T-helper 2 cell treated with Interferon-gamma antibody and Interleukin-4, amounts not matched to agents 5 μg/mL and 100 μg/mL, for 36 hours (primary cell): ENCODE data around the gene TFAP2E.

Source experiments
- DNase-seq: peaks from one replicate; pipeline ENCODE4 v3.0.0; 2021; ENCODE audit warnings: low spot score
- H3K27ac Mint-ChIP-seq: one replicate; pipeline ENCODE4 v1.8.0; 2021; ENCODE audit warnings: mild to moderate bottlenecking, mixed read lengths
- H3K27me3 Mint-ChIP-seq: one replicate; pipeline ENCODE4 v1.8.0; 2021; ENCODE audit warnings: low read depth, mixed read lengths
- H3K36me3 Mint-ChIP-seq: one replicate; pipeline ENCODE4 v1.8.0; 2021; ENCODE audit warnings: low read depth, mixed read lengths
- H3K4me1 Mint-ChIP-seq: one replicate; pipeline ENCODE4 v1.8.0; 2021; ENCODE audit warnings: low read depth, mixed read lengths
- H3K4me3 Mint-ChIP-seq: one replicate; pipeline ENCODE4 v1.8.0; 2022; ENCODE audit warnings: mild to moderate bottlenecking, moderate library complexity, mixed read lengths
- H3K9me3 Mint-ChIP-seq: one replicate; pipeline ENCODE4 v1.8.0; 2021; ENCODE audit warnings: mixed read lengths

TFAP2E gene

DNA sequence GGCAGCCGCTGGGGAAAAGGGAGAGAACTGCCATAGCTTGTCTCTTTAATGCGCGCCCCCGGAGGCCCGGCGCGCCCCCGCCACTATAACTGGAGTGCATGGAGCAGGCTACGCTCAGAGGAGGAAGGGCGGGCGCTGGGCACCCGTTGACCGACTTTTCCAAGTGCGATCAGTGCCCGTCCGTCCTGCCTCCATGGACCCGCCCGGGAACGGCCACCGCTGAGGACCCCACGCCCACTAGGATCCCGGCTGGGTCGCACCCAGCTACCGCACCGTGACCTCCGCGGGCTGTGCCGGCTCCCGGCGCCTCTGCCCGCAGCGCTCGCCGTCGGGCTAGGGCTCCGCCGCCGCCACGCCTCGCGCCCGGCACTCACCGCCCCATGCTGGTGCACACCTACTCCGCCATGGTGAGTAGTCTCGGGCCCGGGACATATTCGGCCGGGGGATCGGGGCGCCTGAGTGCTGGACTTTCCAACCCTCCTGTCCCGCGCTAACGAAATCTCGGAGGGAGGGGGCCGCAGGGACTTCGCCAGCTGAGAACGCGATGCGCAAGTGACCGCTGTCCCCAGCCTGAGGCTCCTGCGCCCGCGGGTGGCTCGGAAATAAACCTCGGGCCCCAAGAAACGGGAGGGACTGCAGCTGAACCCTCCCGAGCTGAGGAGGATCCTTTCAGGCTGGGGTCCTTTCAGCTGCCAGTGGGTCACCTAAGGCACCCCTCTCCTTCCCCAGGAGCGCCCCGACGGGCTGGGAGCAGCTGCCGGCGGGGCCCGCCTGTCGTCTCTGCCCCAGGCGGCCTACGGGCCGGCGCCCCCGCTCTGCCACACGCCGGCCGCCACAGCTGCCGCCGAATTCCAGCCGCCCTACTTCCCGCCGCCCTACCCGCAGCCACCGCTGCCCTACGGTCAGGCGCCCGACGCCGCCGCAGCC is at the start of gene TFAP2E:
TFAP2E (plus strand) TSS at position 117 of the 927 bp plus-strand sequence; CDS start at position 381, 264 bp downstream.
- Mint-ChIP-seq H3K4me1 (peaks cover 22% of the 10 kb centered on the region), H3K4me3 (no peak within 1 kb of the TSS), H3K27me3 (peaks cover 39% of the 10 kb centered on the region), H3K36me3 (peaks cover 2% of the 10 kb centered on the region), H3K9me3 (no peaks in the 10 kb centered on the region), H3K27ac (no peak within 1 kb of the TSS)
- DNase-seq, result no peak

DNA sequence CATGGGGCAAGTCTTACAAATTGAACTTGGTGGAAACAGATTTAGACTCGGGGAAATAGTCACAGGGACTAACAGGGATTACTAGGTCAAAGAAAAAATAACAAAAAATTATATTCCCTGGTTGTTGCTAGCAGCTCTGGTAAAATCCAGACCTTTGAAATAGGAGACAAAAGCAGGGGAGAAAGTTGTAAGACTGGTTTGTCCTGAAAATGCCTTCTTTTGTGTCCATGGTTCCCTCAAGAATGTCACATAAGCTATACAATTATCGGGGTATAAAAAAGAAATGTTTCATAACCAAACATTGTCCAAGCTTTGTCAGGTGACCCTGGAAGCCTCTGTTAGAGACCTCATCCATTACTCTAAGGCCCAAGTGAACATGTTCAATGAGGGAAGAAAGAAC is 49.0 kb upstream of the TFAP2E start:
- Mint-ChIP-seq H3K9me3 (peaks cover 45% of the 10 kb centered on the region), H3K27me3 (no peaks in the 10 kb centered on the region), H3K4me3 (no peak overlapping the region), H3K4me1 (peaks cover 4% of the 10 kb centered on the region), H3K27ac (no peak overlapping the region), H3K36me3 (peaks cover 43% of the 10 kb centered on the region)
- DNase-seq, result no peak

DNA sequence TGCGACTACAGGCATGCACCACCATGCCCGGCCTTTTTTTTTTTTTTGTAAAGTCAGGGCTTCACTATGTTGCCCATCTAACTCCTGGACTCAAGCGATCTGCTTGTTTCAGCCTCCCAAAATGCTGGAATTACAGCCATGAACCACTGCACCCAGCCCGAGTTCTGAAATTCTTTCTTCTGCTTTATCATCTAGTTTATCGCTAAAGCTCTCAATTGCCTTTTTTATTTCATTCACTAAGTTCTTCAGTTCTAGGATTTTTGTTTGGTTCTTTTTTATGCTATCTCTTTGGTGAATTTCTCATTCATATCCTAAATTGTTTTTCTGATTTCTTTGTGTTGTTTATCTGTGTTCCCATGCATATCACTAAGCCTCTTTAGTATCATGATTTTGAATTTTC is 42.9 kb upstream of the TFAP2E start:
- H3K4me1 Mint-ChIP-seq, result peaks cover 3% of the 10 kb centered on the region
- H3K9me3 Mint-ChIP-seq, result peaks cover 50% of the 10 kb centered on the region
- no peak overlapping the region for H3K4me3 Mint-ChIP-seq
- no peak overlapping the region for H3K27ac Mint-ChIP-seq
- DNase-seq, result no peak
- H3K36me3 Mint-ChIP-seq, result peaks cover 73% of the 10 kb centered on the region
- no peaks in the 10 kb centered on the region for H3K27me3 Mint-ChIP-seq

DNA sequence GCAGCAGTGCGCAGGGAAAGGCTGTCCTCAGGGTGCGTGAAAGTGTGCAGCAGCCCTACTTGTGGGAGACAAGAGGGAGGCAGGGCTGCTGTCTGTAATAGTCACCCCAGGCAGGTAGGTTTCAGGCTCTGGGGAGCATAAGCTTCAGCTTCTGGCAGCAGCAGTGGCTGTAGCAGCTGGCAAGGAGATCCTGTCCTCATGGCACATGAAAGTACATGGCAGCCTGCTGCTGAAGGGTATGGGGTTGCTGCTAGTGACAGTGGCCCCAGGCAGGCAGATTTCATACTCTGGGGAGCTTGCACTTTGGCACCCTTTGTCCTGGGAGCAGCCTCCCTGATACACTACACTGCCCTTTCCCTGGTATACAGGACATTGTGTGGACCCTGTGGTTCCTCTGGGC is 42.2 kb upstream of the TFAP2E start:
- Mint-ChIP-seq H3K27ac (no peak overlapping the region), H3K9me3 (peaks cover 43% of the 10 kb centered on the region), H3K36me3 (peaks cover 77% of the 10 kb centered on the region), H3K4me3 (no peak overlapping the region), H3K27me3 (no peaks in the 10 kb centered on the region), H3K4me1 (peaks cover 11% of the 10 kb centered on the region)
- no peak for DNase-seq

DNA sequence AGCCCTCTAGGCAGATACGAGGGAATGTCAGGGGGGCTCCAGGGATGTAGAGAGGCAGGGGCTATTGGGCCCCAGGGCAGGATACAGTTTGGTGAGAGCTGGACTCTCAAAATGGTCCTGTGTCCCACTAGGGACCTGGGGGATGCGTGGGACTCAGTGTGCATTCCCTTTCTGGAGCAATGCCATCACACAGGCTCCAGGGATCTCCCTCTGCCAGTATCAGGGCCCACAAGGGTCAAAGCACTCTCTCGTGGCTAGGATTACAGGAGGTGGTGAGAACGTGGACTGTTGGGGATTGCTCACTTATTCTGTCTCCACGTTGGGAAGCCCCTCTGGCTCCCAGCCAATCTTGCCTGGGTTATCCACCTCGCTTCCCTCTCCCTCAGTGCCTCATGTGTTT is 41.7 kb upstream of the TFAP2E start:
- no peak for DNase-seq
- H3K4me1 Mint-ChIP-seq, result peaks cover 14% of the 10 kb centered on the region
- H3K9me3 Mint-ChIP-seq, result peaks cover 43% of the 10 kb centered on the region
- no peak overlapping the region for H3K27ac Mint-ChIP-seq
- peaks cover 79% of the 10 kb centered on the region for H3K36me3 Mint-ChIP-seq
- H3K4me3 Mint-ChIP-seq, result no peak overlapping the region
- H3K27me3 Mint-ChIP-seq, result no peaks in the 10 kb centered on the region

DNA sequence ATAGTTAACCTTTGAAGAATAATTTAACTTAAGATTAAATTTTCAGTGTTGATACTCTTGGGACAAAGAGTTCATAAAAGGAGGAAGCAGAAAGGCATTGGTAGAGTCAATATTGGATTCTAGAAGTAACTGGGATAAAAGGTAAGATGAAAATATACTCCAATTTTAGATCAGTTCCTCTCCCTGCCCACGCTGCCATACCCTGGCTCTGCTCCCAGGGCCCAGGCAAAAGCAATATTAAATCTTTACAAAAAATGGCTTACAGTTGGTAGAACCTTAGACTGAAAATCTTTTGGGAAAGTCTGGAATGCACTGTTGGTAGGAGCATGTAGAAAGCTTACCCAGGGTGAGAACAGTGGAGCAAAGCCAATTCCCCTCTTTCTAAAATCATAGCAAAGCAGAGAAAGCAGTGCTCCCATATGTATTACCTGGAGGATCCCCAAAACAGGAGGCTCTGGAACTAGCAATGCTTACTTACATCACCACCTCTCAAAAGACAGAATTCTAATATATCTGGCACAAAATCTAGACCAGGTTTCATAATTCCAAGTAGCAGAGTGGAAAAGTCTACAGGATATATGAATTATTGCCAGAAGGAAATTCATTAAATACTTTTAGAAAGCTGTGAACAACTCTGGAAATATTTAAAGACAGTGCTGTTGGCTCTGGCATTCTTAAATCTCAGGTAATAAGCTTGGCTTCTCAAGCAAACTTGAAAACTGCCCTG is 40.5 kb upstream of the TFAP2E start:
- Mint-ChIP-seq H3K9me3 (peaks cover 35% of the 10 kb centered on the region), H3K27me3 (no peaks in the 10 kb centered on the region), H3K27ac (no peak overlapping the region), H3K4me3 (no peak overlapping the region), H3K4me1 (peaks cover 27% of the 10 kb centered on the region), H3K36me3 (peaks cover 77% of the 10 kb centered on the region)
- DNase-seq, result no peak

DNA sequence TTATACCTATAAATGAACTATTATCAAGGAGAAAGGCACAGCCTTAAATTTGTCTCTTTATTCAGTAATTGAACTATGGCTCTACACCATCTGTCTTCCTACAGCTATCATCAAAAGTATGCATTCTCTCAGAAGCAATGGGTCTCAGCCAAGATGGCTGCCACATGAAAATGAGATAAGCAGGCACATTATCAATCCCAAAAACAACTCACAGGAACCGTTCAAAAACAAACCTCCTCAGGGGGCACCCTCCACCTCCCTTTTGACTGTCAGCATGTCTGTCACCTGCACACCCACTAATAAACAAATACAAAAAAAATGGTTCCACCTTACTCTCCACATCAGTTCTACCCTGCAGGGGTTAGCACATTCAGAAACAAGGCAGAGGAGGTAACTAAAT is 39.5 kb upstream of the TFAP2E start:
- no peak for DNase-seq
- Mint-ChIP-seq H3K27me3 (no peaks in the 10 kb centered on the region), H3K27ac (no peak overlapping the region), H3K4me1 (peaks cover 31% of the 10 kb centered on the region), H3K36me3 (peaks cover 72% of the 10 kb centered on the region), H3K9me3 (peaks cover 27% of the 10 kb centered on the region), H3K4me3 (no peak overlapping the region)

DNA sequence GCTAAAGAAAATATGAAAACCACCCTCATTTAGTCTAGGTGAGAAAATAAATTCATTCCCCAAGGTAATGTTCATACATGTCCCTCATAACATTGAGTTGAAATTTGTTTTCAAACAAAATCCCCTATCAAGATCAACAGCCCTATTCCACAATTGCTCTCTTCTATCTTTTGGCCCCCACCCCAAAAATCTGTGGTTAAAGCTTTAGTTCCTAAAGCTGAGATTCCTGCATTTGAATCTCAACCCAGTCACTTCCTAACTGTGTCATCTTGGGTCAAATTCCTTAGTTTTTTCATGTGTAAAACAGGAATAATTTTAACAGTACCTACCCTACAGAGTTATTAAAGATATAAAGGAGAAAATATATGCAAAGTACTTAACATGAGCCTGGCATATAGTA is 37.9 kb upstream of the TFAP2E start:
- Mint-ChIP-seq H3K4me3 (no peak overlapping the region), H3K4me1 (peaks cover 47% of the 10 kb centered on the region), H3K36me3 (peaks cover 66% of the 10 kb centered on the region), H3K27me3 (no peaks in the 10 kb centered on the region), H3K27ac (no peak overlapping the region), H3K9me3 (peaks cover 11% of the 10 kb centered on the region)
- no peak for DNase-seq

DNA sequence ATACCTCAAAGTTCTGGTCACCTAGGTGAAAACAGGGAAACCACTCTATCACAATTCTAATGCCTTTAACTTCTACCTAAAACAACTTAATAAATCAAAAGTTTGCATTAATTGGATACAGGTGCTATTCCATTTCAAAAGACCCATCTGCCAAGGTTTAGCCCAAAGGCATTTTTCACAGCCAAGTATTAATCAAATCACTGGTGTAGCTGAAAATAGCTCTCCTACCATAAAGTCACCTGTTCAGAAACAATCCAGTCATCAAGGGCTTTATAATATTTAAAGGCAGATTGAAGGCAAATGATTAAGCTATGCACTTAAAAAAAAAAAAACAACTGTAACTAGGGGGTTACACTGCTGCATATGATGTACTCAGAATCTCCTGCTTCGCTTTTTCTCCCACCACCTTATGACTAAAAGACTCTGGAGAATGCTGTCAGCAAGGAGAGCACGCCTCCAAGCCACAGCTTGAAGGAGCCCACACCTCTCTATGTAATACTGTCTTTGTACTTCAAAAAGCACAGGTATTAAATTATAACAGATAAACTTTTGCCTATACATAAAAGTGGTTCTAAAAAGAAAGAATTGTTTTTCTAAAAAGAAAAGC is 36.5 kb upstream of the TFAP2E start:
- no peak for DNase-seq
- H3K36me3 Mint-ChIP-seq, result peaks cover 64% of the 10 kb centered on the region
- peaks cover 53% of the 10 kb centered on the region for H3K4me1 Mint-ChIP-seq
- H3K9me3 Mint-ChIP-seq, result peaks cover 2% of the 10 kb centered on the region
- no peak overlapping the region for H3K27ac Mint-ChIP-seq
- no peaks in the 10 kb centered on the region for H3K27me3 Mint-ChIP-seq
- H3K4me3 Mint-ChIP-seq, result no peak overlapping the region

DNA sequence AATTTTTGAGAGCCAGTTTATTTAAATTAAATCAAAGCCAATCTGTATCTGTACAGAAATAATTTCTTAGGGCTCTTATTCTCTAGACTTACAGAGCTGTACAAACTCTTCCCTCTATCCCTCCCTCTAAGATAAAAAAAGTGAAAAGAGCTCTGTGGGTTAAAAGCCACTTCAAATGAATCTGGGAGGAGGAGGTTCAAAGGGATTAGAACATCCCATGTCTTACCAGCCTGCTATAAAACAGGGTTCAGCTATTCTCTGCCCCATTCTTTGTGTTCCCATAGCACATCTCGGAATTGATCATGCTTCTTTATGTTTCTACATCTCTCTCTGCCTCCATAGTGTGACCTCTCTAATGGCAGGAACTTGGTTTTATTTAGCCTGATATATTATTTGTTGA is 35.3 kb upstream of the TFAP2E start:
- no peak for DNase-seq
- peaks cover 56% of the 10 kb centered on the region for H3K4me1 Mint-ChIP-seq
- H3K27me3 Mint-ChIP-seq, result no peaks in the 10 kb centered on the region
- no peaks in the 10 kb centered on the region for H3K9me3 Mint-ChIP-seq
- peaks cover 56% of the 10 kb centered on the region for H3K36me3 Mint-ChIP-seq
- H3K27ac Mint-ChIP-seq, result peak overlapping the region; percentile 10
- peak overlapping the region; percentile 46 for H3K4me3 Mint-ChIP-seq

DNA sequence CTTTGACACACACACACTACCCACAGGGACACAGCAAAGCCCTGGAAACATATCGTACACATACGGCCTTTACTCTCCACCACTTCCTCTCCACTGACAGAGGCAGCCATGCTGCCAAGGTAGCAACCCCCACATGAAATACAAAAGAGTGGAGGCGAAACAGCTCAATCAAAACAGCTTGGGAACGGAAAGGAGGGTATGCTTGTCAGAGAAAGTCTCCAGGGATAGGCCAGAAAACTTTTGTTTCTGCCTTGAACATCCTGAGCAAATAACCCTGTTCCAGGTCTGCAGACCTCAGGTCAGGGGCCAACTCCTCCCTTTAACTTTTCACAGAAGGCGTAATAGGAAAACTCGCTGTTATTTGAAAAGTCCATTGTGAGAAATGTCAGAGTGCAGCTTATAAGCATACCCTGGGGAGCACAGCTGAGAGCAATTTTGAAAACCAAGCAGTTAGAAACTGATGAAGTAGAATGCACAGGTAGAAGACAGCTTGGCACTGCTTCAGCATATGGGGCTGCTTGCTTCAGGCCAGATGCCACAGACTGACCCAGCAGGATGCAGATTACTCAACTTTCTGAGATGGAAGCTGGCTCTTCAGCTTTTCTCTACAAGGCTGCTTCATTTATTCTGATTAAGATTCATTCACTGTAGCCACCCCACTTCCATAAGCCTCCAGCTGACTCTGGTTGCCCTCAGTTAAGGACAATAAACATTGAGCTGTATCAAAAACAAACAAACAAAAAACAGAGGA is 33.9 kb upstream of the TFAP2E start:
- peaks cover 59% of the 10 kb centered on the region for H3K4me1 Mint-ChIP-seq
- DNase-seq, result no peak
- peaks cover 53% of the 10 kb centered on the region for H3K36me3 Mint-ChIP-seq
- H3K27ac Mint-ChIP-seq, result peak overlapping the region; percentile 90
- H3K4me3 Mint-ChIP-seq, result peak overlapping the region; percentile 80
- no peaks in the 10 kb centered on the region for H3K27me3 Mint-ChIP-seq
- no peaks in the 10 kb centered on the region for H3K9me3 Mint-ChIP-seq

DNA sequence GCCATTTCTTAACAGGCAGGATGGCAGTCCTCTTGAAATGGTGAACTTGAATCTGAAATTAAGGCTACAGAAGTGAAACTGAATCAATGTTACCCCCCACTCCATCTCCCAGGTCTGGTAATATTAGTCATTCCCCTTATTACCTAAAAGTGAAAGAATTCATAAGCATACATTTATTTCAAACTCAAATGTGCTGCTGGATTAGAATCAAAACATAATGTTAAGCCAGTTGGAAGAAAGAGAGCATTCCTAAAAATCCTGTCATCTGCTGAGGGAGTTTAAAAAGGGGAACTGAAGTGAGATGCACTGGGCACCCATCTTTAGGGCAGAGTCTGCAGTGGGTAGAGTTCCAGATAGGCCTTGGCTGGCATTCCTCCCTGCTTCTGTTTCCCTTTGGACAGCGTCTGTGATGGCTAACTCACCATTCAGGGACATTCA is 33.3 kb upstream of the TFAP2E start:
- Mint-ChIP-seq H3K36me3 (peaks cover 53% of the 10 kb centered on the region), H3K27ac (peak overlapping the region; percentile 90), H3K27me3 (no peaks in the 10 kb centered on the region), H3K4me1 (peaks cover 60% of the 10 kb centered on the region), H3K4me3 (peak overlapping the region; percentile 80), H3K9me3 (no peaks in the 10 kb centered on the region)
- no peak for DNase-seq

DNA sequence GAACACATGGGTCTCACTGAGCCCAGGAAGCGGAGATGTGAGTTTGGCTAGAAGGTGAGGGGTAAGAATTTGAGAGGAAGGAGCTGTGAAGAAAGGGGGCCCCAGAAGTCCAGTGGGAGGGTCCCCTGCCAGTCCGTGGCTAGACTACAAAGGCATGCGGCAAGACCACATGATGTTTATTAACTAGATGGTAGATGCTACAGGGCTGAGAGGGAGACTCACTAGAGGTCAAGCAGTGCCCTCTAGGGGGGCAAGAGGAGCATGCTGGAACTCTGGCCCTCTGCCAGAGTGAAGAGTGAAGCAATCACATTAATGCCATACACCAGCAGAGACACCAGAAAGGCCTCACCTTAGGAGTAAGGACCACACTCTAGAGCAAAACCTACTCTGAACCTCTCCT is 28.1 kb upstream of the TFAP2E start:
- Mint-ChIP-seq H3K9me3 (no peaks in the 10 kb centered on the region), H3K27ac (no peak overlapping the region), H3K36me3 (peaks cover 57% of the 10 kb centered on the region), H3K4me3 (no peak overlapping the region), H3K4me1 (peaks cover 26% of the 10 kb centered on the region), H3K27me3 (no peaks in the 10 kb centered on the region)
- DNase-seq, result no peak
